ENCODE measurements around the gene COG5.

- no peak for TF ChIP-seq CTCF (IDR thresholded peaks at IDR 0.05)
- TF ChIP-seq POLR2A (IDR thresholded peaks at IDR 0.05): no peak
Measured at GRCh38 chr7:107584716-107585115, 21.0 kb upstream of the COG5 start.
